Measurements from ENCODE around the gene PRXL2B.

The PRXL2B gene

GRCh38 chr1:2588661-2589430 is 2.3 kb downstream of the PRXL2B start:
- H3K4me3 Mint-ChIP-seq, result no peak overlapping the region

GRCh38 chr1:2589431-2590232 is 3.1 kb downstream of the PRXL2B start:
- no peaks in the 10 kb centered on the region for H3K27me3 Mint-ChIP-seq (ENCODE audit: low read depth, poor library complexity)
- DNase-seq, result no peak
- peaks cover 10% of the 10 kb centered on the region for H3K4me1 Mint-ChIP-seq
- H3K9me3 Mint-ChIP-seq, result peaks cover 5% of the 10 kb centered on the region
- H3K36me3 Mint-ChIP-seq (ENCODE audit: low read depth), result peaks cover 10% of the 10 kb centered on the region
- H3K27ac Mint-ChIP-seq, result no peak overlapping the region
- no peak for TF ChIP-seq CTCF (IDR thresholded peaks at IDR 0.05)
- no peak overlapping the region for H3K4me3 Mint-ChIP-seq

More at GRCh38 chr1:2588661-2589430, 2.3 kb downstream of the PRXL2B start:
- H3K36me3 Mint-ChIP-seq (ENCODE audit: low read depth), result peaks cover 10% of the 10 kb centered on the region
- DNase-seq, result no peak
- no peak for TF ChIP-seq CTCF (IDR thresholded peaks at IDR 0.05)
- H3K27ac Mint-ChIP-seq, result no peak overlapping the region
- H3K27me3 Mint-ChIP-seq (ENCODE audit: low read depth, poor library complexity), result peaks cover under 1% of the 10 kb centered on the region
- peaks cover 18% of the 10 kb centered on the region for H3K4me1 Mint-ChIP-seq
- peaks cover 5% of the 10 kb centered on the region for H3K9me3 Mint-ChIP-seq

GRCh38 chr1:2590233-2591141 is 3.9 kb downstream of the PRXL2B start:
- Mint-ChIP-seq H3K27ac (no peak overlapping the region), H3K4me1 (peaks cover 2% of the 10 kb centered on the region), H3K36me3 (ENCODE audit: low read depth) (peaks cover 10% of the 10 kb centered on the region), H3K9me3 (peaks cover 5% of the 10 kb centered on the region), H3K27me3 (ENCODE audit: low read depth, poor library complexity) (no peaks in the 10 kb centered on the region), H3K4me3 (no peak overlapping the region)
- no peak for DNase-seq
- no peak for TF ChIP-seq CTCF (IDR thresholded peaks at IDR 0.05)

GRCh38 chr1:2591233-2591580 is 4.6 kb downstream of the PRXL2B start:
- TF ChIP-seq CTCF (IDR thresholded peaks at IDR 0.05), result no peak
- Mint-ChIP-seq H3K27me3 (ENCODE audit: low read depth, poor library complexity) (no peaks in the 10 kb centered on the region), H3K27ac (no peak overlapping the region), H3K9me3 (peaks cover 5% of the 10 kb centered on the region), H3K4me3 (no peak overlapping the region), H3K36me3 (ENCODE audit: low read depth) (peaks cover 10% of the 10 kb centered on the region), H3K4me1 (no peaks in the 10 kb centered on the region)
- no peak for DNase-seq

GRCh38 chr1:2591581-2592261 is 5.1 kb downstream of the PRXL2B start:
- Mint-ChIP-seq H3K4me1 (no peaks in the 10 kb centered on the region), H3K9me3 (peaks cover 5% of the 10 kb centered on the region), H3K27me3 (ENCODE audit: low read depth, poor library complexity) (no peaks in the 10 kb centered on the region), H3K27ac (no peak overlapping the region), H3K36me3 (ENCODE audit: low read depth) (peaks cover 10% of the 10 kb centered on the region), H3K4me3 (no peak overlapping the region)
- no peak for TF ChIP-seq CTCF (IDR thresholded peaks at IDR 0.05)
- DNase-seq, result no peak
